OCI-LY1 (cell line): Measurements from ENCODE around the gene COA1.
A peak's percentile ranks its signal among the peaks of the same experiment; 100 is the strongest.

Experiments
- H2AFZ ChIP-seq: fragments of 200-600 bp; sonication (generic), shearing (Covaris generic); 2 replicates; pipeline ENCODE4 v1.6.0; 2014; ENCODE audit warnings: antibody characterized with exemption, mild to moderate bottlenecking, low read length
- H3F3A ChIP-seq: fragments of 200-600 bp; sonication (generic), shearing (Covaris generic); 2 replicates; pipeline ENCODE4 v1.6.0; 2014; ENCODE audit warnings: mild to moderate bottlenecking, antibody characterized with exemption, low read length, moderate library complexity; ENCODE audit not compliant: insufficient read depth
- H3K27ac ChIP-seq: fragments of 200-600 bp; sonication (generic); 2 replicates; pipeline ENCODE4 v1.5.1; 2014; ENCODE audit warnings: low read length, mixed run types, mild to moderate bottlenecking, low read depth; ENCODE audit not compliant: poor library complexity, severe bottlenecking
- H3K27me3 ChIP-seq: fragments of 200-600 bp; sonication (generic); 2 replicates; pipeline ENCODE4 v1.6.0; 2014; ENCODE audit warnings: antibody characterized with exemption, mild to moderate bottlenecking, low read length, moderate library complexity; ENCODE audit not compliant: insufficient read depth
- H3K36me3 ChIP-seq: fragments of 200-600 bp; sonication (generic); 2 replicates; pipeline ENCODE4 v1.6.1; 2014; ENCODE audit warnings: mild to moderate bottlenecking, antibody characterized with exemption, low read length, moderate library complexity, mixed read lengths; ENCODE audit not compliant: insufficient read depth
- H3K4me1 ChIP-seq: fragments of 200-600 bp; sonication (generic); 2 replicates; pipeline ENCODE4 v1.5.1; 2014; ENCODE audit warnings: mild to moderate bottlenecking, low read length, moderate library complexity; ENCODE audit not compliant: insufficient read depth, severe bottlenecking
- H3K4me2 ChIP-seq: fragments of 200-600 bp; sonication (generic), shearing (Covaris generic); 2 replicates; pipeline ENCODE4 v1.6.1; 2014; ENCODE audit warnings: low read length
- H3K4me3 ChIP-seq: fragments of 200-600 bp; sonication (generic); 2 replicates; pipeline ENCODE4 v1.5.1; 2014; ENCODE audit warnings: low read length, low read depth, mild to moderate bottlenecking, mixed read lengths; ENCODE audit not compliant: poor library complexity, severe bottlenecking
- H3K79me2 ChIP-seq: fragments of 200-600 bp; shearing (Covaris generic); 2 replicates; pipeline ENCODE4 v1.6.1; 2016; ENCODE audit warnings: mixed run types, low read length, mixed read lengths; ENCODE audit not compliant: insufficient read depth
- H3K9ac ChIP-seq: fragments of 200-600 bp; sonication (generic), shearing (Covaris generic); 2 replicates; pipeline ENCODE4 v1.6.1; 2014; ENCODE audit warnings: mild to moderate bottlenecking, low read length, mixed read lengths
- H3K9me2 ChIP-seq: fragments of 200-600 bp; sonication (generic), shearing (Covaris generic); 2 replicates; pipeline ENCODE4 v1.6.1; 2014; ENCODE audit warnings: low read depth, mild to moderate bottlenecking, low read length, mixed read lengths
- H3K9me3 ChIP-seq: fragments of 200-600 bp; shearing (Covaris generic); 2 replicates; pipeline ENCODE4 v1.6.1; 2014; ENCODE audit warnings: low read length, mixed read lengths
- H4K20me1 ChIP-seq: fragments of 200-600 bp; sonication (generic), shearing (Covaris generic); 2 replicates; pipeline ENCODE4 v1.6.0; 2016; ENCODE audit warnings: mild to moderate bottlenecking, low read length; ENCODE audit not compliant: insufficient read depth
- CTCF ChIP-seq: fragments of 200-600 bp; sonication (generic), shearing (Covaris generic); IDR thresholded peaks from 2 replicates; pipeline ENCODE4 v1.5.1; 2017; ENCODE audit warnings: mild to moderate bottlenecking, antibody characterized with exemption, low read length, moderate library complexity, mixed read lengths
- EZH2 ChIP-seq: fragments of 200-600 bp; sonication (generic), shearing (Covaris generic); IDR thresholded peaks from 2 replicates; pipeline ENCODE4 v1.8.0; 2017; ENCODE audit warnings: borderline replicate concordance, mixed run types, mild to moderate bottlenecking, antibody characterized with exemption, low read length, moderate library complexity, mixed read lengths

The COA1 gene

DNA sequence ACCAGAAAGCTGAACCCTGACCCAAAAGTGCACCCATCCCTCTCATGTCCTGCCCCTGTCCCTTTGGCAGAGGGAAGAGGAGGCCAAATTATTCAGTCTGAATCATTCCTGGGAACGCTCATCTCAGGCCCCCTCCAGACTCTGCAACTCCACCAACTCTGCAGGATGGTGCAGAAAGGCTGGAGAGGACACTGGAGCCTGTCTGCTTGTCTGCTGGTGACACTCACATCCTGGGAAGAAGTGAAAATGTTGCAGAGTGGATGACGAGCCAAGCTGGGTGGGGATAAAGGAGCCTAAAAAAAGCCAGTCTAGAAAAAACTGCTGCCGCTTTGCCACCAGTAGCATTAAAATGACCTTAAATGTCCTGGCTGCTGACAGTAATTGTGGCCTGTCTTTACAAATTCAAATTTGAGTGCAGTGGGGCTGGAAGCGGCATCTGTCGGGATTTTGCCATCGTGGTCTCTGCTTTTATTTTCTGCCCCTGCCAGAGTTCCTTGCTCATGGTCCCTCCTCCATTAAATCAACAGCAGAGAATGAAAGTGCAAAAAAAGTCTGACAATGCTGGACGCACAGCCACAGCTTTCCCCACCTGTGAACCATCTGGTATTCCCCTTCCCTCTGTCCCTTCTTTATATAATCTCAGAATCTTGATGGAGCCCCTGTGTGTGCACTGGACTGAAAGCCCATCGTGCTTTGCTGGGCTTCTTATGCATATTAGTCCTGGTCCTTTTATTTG is 82.6 kb downstream of the COA1 start:
- H3K4me3 ChIP-seq, result peak overlapping the region; percentile 59
- peaks cover 97% of the 10 kb centered on the region for H3K4me1 ChIP-seq
- peaks cover 28% of the 10 kb centered on the region for H3F3A ChIP-seq
- TF ChIP-seq EZH2 (no peak), CTCF (no peak)
- H3K9me3 ChIP-seq, result no peaks in the 10 kb centered on the region
- H3K27me3 ChIP-seq, result no peaks in the 10 kb centered on the region
- H3K9ac ChIP-seq, result peak overlapping the region; percentile 65
- H3K79me2 ChIP-seq, result no peaks in the 10 kb centered on the region
- H4K20me1 ChIP-seq, result no peaks in the 10 kb centered on the region
- H3K27ac ChIP-seq, result peak overlapping the region; percentile 98
- H3K36me3 ChIP-seq, result peaks cover 49% of the 10 kb centered on the region
- H3K4me2 ChIP-seq, result peak overlapping the region; percentile 81
- no peaks in the 10 kb centered on the region for H3K9me2 ChIP-seq
- H2AFZ ChIP-seq, result no peak overlapping the region

DNA sequence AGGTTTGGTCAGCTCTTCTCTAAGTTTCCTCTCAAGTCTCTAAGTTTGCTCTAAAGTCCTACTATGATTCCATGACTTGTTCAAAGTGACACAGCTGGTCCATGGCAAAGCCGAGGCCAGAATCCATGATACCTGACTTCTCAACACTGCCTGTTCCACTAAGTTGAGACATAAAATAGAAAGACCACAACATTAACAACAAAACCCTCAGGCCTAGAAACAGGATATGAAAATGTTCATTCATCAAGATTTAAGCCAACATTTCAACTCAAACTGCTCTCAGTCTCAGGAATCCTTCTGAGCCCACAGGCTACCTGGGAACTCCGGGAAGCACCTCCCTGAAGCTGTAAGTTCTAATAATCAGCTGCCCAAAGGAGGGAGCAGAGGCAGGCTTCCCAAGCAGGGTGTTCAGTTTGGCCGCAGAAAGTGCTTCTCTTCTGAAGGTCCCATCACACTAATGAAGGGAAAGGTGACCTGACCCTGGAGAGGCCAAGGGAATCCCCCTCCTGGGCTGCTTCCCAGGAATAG is 83.6 kb downstream of the COA1 start:
- Histone ChIP-seq H3K9me3 (no peaks in the 10 kb centered on the region), H3K27me3 (no peaks in the 10 kb centered on the region), H3F3A (peaks cover 29% of the 10 kb centered on the region), H3K9me2 (no peaks in the 10 kb centered on the region), H3K27ac (peak overlapping the region; percentile 98), H3K4me2 (peak overlapping the region; percentile 81), H3K36me3 (peaks cover 59% of the 10 kb centered on the region), H4K20me1 (no peaks in the 10 kb centered on the region), H2AFZ (no peak overlapping the region), H3K9ac (peak overlapping the region; percentile 65), H3K79me2 (no peaks in the 10 kb centered on the region), H3K4me1 (peaks cover 97% of the 10 kb centered on the region), H3K4me3 (peak overlapping the region; percentile 59)
- TF ChIP-seq CTCF (no peak), EZH2 (no peak)

- peaks cover 90% of the 10 kb centered on the region for H3K4me1 ChIP-seq
- no peak overlapping the region for H3K4me3 ChIP-seq
- peaks cover 16% of the 10 kb centered on the region for H3F3A ChIP-seq
- H2AFZ ChIP-seq, result no peak overlapping the region
- no peaks in the 10 kb centered on the region for H3K9me3 ChIP-seq
- peak overlapping the region; percentile 32; the same call in 1 of the 2 replicates for H3K9ac ChIP-seq
- no peaks in the 10 kb centered on the region for H4K20me1 ChIP-seq
- TF ChIP-seq CTCF, result no peak
- no peak for TF ChIP-seq EZH2
- peaks cover 79% of the 10 kb centered on the region for H3K36me3 ChIP-seq
- H3K4me2 ChIP-seq, result peak overlapping the region; percentile 2; the same call in 1 of the 2 replicates
- no peaks in the 10 kb centered on the region for H3K79me2 ChIP-seq
- H3K9me2 ChIP-seq, result no peaks in the 10 kb centered on the region
- no peaks in the 10 kb centered on the region for H3K27me3 ChIP-seq
- peak overlapping the region; percentile 80 for H3K27ac ChIP-seq
These were observed 85.5 kb downstream of the COA1 start for GRCh38 chr7:43643846-43644245.
